H4 (cell line): ENCODE data around the gene MYH1. TPM values are rescaled to one million over a fixed set of nuclear protein-coding genes. Genes with fewer than 3 reads are reported as not detected.
"Not testable (repeated sequence)": the region's sequence is repeated elsewhere in the genome, so short reads cannot be mapped to it uniquely, and the experiment has no call there.

ENCODE experiments used
- DNase-seq: peaks from one replicate; pipeline ENCODE4 v3.0.0-alpha.2; 2015; ENCODE audit warnings: low spot score
- total RNA-seq: library from RNA; depleted of rRNA; stranded (reverse); fragments of >200 nt; shearing (Covaris generic); gene quantifications from 2 replicates; pipeline ENCODE4 v1.2.3, GENCODE V29; 2014; rRNA removed

The MYH1 gene
- not detected in 2 replicates for total RNA-seq

GRCh38 chr17:10518271-10519037 lies at the start of gene MYH1:
Gene MYH1, minus strand, starts transcription at chr17:10518542. Its CDS starts 1,900 bp downstream, at chr17:10516642.
- DNase-seq = no peak

DNA sequence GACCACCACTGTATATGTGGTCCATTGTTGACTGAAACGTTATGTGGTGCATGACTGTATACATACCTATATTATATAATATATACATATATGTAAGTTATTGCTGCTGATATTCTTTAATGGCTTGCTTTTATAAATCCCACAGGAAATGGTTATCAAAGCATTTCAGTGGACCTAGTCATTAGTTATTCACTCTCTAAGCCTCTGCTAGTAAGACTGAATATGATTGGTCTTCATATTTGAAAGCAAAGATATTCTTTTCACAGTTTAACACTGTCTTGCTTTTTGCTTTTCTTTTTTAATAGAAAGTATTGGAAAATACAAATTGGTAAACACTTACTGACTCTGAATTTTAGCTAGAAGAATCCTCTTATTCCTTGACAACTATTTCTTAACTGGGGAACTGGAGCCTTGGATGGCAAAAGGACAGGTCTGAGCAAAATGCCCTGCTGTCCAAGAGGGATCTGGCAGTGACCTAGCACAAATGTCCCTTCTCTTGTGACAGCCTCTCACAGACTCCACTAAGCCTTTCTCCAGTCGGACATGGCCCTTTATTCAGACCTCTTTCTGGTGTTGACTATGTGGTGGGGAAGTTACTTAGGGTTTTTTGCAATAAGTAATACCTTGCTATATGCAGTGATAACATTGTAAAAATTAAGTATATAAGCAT lies 45.8 kb upstream of the MYH1 start:
- DNase-seq = no peak

GRCh38 chr17:10558049-10558448 lies 39.7 kb upstream of the MYH1 start:
- DNase-seq = no peak

DNA sequence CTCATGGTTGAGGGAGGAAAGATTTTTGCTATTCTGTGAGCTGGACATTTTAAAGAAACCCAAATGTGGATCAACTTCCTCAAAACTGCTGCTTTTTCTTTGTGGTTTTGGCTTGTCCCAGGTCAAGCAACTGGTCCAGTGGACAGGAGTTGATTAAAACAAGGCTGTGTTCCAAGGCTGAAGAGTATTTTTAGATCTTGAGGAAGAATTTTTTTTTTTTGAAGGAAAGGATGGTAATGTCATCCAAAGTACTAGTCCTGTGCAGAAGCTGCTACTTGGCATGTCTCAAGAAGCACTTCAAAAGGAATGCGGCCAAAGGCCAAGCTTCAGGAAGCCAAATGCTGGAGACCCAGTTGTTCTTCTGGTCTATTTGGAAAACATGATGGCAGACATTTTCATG lies 39.1 kb upstream of the MYH1 start:
- no peak for DNase-seq

GRCh38 chr17:10556301-10557005 lies 38.1 kb upstream of the MYH1 start:
- no peak for DNase-seq

GRCh38 chr17:10550014-10550413 lies 31.7 kb upstream of the MYH1 start:
- no peak for DNase-seq

- no peak for DNase-seq
Observed at GRCh38 chr17:10549096-10549842, 30.9 kb upstream of the MYH1 start, which contains the start of gene MYH2. Gene MYH2, minus strand, starts transcription at chr17:10549658. Its CDS starts 1,738 bp downstream, at chr17:10547920.

DNA sequence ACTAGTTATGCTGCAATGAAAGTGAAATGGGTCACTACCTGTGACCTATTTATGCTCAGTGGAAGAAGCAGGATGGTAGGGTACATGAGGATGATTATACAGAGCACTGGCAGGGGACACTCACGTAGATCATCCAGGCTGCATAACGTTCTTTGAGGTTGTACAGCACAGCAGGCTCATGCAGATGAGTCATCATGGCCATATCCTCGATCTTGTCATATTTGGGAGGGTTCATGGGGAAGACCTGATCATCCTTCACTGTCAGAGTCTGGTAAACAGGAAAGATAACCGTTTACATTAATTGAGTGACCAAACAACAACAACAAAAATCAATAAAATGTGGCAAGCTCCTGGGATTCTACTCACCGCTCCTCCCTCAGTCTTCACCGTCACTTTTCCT lies 29.0 kb upstream of the MYH1 start:
- no peak for DNase-seq

- DNase-seq = not testable (repeated sequence)
Observed at GRCh38 chr17:10543486-10543885, 25.1 kb upstream of the MYH1 start.

- not testable (repeated sequence) for DNase-seq
Observed at GRCh38 chr17:10541179-10541578, 22.8 kb upstream of the MYH1 start.

GRCh38 chr17:10532026-10532425 lies 13.7 kb upstream of the MYH1 start:
- DNase-seq = no peak

- DNase-seq = no peak
Observed at GRCh38 chr17:10527419-10527818, 9.1 kb upstream of the MYH1 start.

- no peak for DNase-seq
Observed at GRCh38 chr17:10526517-10526916, 8.2 kb upstream of the MYH1 start.

GRCh38 chr17:10523064-10523463 lies 4.7 kb upstream of the MYH1 start:
- DNase-seq = no peak

- no peak for DNase-seq
Observed at GRCh38 chr17:10521949-10522348, 3.6 kb upstream of the MYH1 start.

DNA sequence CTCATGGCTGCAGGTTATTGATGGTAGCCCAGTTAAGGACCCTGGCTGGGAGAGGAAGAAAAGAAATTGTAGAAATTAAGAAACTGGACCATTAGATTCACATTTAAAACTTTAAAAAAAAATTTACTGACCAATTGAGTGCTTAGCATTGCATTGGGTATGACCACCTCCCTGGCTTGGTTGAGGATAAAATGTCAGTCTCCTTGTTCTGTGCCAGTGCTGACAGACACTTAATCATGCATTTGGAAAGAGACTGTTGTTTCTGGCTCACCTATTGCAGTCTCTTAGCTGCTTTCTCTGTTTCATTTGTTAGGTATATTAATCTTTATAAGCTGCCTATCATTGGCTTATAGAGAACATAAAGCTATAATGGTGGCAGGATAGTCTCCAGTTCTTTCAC lies 1.7 kb downstream of the MYH1 start:
- no peak for DNase-seq

- DNase-seq = no peak
Observed at GRCh38 chr17:10516065-10516464, 2.3 kb downstream of the MYH1 start.

DNA sequence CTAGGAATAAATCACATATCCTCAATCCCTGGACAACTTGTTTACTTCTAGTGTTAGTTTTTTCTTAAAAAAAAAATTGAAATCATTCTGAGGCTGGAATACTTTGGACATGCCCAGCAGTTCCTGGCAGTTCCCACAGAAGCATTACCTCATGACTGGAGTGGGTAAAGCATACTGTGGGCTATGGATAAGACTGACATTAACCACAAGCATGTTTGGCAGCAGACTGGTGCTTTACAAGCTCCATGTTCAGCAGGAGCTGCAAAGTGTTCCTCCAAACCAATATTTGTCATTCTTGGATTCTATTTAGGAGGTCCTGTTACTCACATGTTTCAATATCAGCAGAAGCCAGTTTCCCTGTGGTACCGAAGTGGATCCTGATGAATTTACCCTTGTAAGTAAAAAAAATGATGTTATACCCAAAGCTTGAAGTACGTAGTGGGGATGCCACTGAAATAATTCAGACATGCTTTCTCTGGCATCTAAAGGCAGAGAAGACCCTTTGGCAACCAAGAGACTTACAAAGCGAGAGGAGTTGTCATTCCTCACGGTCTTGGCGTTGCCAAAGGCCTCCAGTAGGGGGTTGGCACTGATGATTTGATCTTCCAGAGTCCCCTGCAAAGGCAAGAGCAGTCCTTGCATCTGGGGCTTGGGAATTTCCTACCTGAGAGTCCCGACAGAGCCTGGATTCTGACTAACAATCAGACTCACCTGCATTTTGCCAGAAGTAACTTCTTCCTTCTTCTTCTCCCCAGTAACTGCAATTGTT lies 4.9 kb downstream of the MYH1 start:
- peak; percentile 40 for DNase-seq

DNA sequence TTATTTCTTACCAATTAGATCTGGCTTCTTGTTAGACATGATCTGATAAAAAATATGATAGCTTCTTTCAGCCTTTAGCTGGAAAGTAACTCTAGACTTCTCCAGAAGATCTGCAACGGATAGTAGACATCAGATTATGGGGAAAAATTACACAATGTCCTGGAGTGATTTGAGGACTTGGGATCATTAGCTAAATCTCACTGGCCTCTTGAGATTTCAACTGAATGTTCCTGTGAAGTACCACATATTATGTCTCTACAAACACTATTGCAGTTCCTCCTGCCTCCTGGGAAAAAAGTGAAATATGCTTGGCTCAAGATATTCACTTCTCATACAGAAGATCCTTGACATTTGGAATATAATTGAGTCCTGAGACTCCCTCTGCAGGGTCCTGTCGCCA lies 5.5 kb downstream of the MYH1 start:
- DNase-seq = no peak

- no peak for DNase-seq
Observed at GRCh38 chr17:10499950-10500349, 18.4 kb downstream of the MYH1 start.

DNA sequence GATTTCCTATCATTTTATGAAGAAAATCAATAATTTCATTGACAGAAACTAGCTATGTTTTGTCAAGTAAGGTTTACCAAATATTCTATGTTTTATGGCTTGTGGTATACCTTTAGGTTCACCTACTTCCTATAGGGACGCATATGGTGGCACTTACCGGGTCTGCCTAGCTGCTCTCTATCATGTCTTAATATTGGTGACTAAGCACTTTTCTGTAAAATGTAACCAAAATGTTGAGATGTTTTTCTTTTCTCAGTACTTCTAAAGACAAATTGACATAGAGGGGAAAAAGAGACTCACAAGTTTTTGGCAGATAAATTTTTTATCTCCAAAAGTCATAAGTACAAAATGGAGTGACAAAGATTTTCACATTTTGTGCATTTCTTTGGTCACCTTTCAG lies 26.3 kb downstream of the MYH1 start:
- no peak for DNase-seq
